Suprapubic skin (tissue), 4 donors: ENCODE results near the gene SLC18B1. TPM values are rescaled to one million over a fixed set of nuclear protein-coding genes. Genes with fewer than 3 reads are reported as not detected.

Experiments used
- DNase-seq, 2 donors: peaks; one replicate each; pipeline ENCODE4 v3.0.0-alpha.2; 2019; ENCODE audit warnings: low spot score in 2 of 2
- H3K27ac ChIP-seq: fragments of 200-600 bp; sonication (generic); one replicate; pipeline ENCODE4 v1.5.1; 2019
- H3K27me3 ChIP-seq: fragments of 200-600 bp; sonication (generic); one replicate; pipeline ENCODE4 v1.5.1; 2019
- H3K36me3 ChIP-seq: fragments of 200-600 bp; sonication (generic); one replicate; pipeline ENCODE4 v1.5.1; 2019
- H3K4me1 ChIP-seq: fragments of 200-600 bp; sonication (generic); one replicate; pipeline ENCODE4 v1.5.1; 2019
- H3K4me3 ChIP-seq: fragments of 200-600 bp; sonication (generic); one replicate; pipeline ENCODE4 v1.5.1; 2019; ENCODE audit warnings: mild to moderate bottlenecking
- H3K9me3 ChIP-seq: fragments of 200-600 bp; sonication (generic); one replicate; pipeline ENCODE4 v1.5.1; 2019
- CTCF ChIP-seq, 2 donors: fragments of 200-600 bp in 1 of 2; fragments of 450-650 bp in 1 of 2; sonication (generic) in 1 of 2; IDR thresholded peaks; one replicate each; pipeline ENCODE4 v1.5.1; 2016 to 2019; ENCODE audit warnings: antibody characterized with exemption in 2 of 2, mild to moderate bottlenecking in 1 of 2, moderate library complexity in 1 of 2
- EP300 ChIP-seq: sonication (generic); formaldehyde crosslinking; IDR thresholded peaks from one replicate; pipeline ENCODE4 v1.6.1; 2017; ENCODE audit warnings: antibody characterized with exemption
- POLR2A ChIP-seq, 2 donors: fragments of 450-650 bp; IDR thresholded peaks; one replicate each; pipeline ENCODE4 v1.6.1; 2017; ENCODE audit warnings: antibody characterized with exemption in 2 of 2, mild to moderate bottlenecking in 2 of 2, moderate library complexity in 2 of 2
- POLR2AphosphoS5 ChIP-seq, 3 donors: sonication (generic); formaldehyde crosslinking; IDR thresholded peaks; one replicate each; pipeline ENCODE4 v1.6.1; 2017; ENCODE audit warnings: antibody characterized with exemption in 3 of 3
- WGBS: methylation state at CpG from one replicate; pipeline ENCODE4 v1.1.5; 2018; 5-methylcytosine and 5-hydroxymethylcytosine counted together
- total RNA-seq, 4 donors: library from RNA; depleted of rRNA; stranded (reverse); fragments of >200 nt; gene quantifications; one replicate each; pipeline ENCODE4 v1.1.0, GENCODE V29; 2016

The SLC18B1 gene
- total RNA-seq, 4 donors from 2014 or later, result 8.4 to 11.2 (median 9.9) TPM

GRCh38 chr6:132719736-132720448 is 78.5 kb downstream of the SLC18B1 start:
- Histone ChIP-seq H3K4me3 (no peak overlapping the region), H3K36me3 (no peaks in the 10 kb centered on the region), H3K9me3 (no peaks in the 10 kb centered on the region), H3K27ac (no peak overlapping the region), H3K27me3 (no peaks in the 10 kb centered on the region), H3K4me1 (no peaks in the 10 kb centered on the region)
- no peak for TF ChIP-seq POLR2AphosphoS5 (IDR thresholded peaks at IDR 0.05)
- no peak for TF ChIP-seq EP300
- no peak for TF ChIP-seq CTCF (IDR thresholded peaks at IDR 0.05)
- no peak for TF ChIP-seq POLR2A (IDR thresholded peaks at IDR 0.05)
- 88% methylated on average over 10 of the region's 10 CpGs for WGBS
- no peak for DNase-seq

Other genes starting within 250 kb of the SLC18B1 start
- gene TAAR8, start 246.0 kb downstream of the SLC18B1 start, total RNA-seq, result not detected
- gene TAAR6, start 228.3 kb downstream of the SLC18B1 start, total RNA-seq, result not detected
- gene TAAR5, start 208.9 kb downstream of the SLC18B1 start, total RNA-seq, result not detected
- gene TAAR2, start 174.4 kb downstream of the SLC18B1 start, total RNA-seq, result not detected
- gene TAAR1, start 139.5 kb downstream of the SLC18B1 start, total RNA-seq, result not detected
- gene VNN1, start 84.6 kb downstream of the SLC18B1 start, total RNA-seq, result 1 to 10 TPM in 1 of 4 donors, under 1 TPM in 3; 0.38 to 1.1 (median 0.67) TPM
- gene VNN2, start 40.7 kb downstream of the SLC18B1 start, total RNA-seq, result 1 to 10 TPM in 1 of 4 donors, under 1 TPM in 2, not detected in 1; 0.39 to 1.6 (median 0.64) TPM
- 1,000 to 10,000 TPM in 3 of 4 donors, 100 to 1,000 TPM in 1; 975 to 2,366 (median 2,183) TPM for gene RPS12, start 15.9 kb upstream of the SLC18B1 start, total RNA-seq